Measurements from ENCODE around the gene TOP3A. TPM values are rescaled to one million over a fixed set of nuclear protein-coding genes. Genes with fewer than 3 reads are reported as not detected.

The TOP3A gene
- total and polyA plus RNA-seq, 12 donors, result 8.2 to 15.6 (median 12.4) TPM

DNA sequence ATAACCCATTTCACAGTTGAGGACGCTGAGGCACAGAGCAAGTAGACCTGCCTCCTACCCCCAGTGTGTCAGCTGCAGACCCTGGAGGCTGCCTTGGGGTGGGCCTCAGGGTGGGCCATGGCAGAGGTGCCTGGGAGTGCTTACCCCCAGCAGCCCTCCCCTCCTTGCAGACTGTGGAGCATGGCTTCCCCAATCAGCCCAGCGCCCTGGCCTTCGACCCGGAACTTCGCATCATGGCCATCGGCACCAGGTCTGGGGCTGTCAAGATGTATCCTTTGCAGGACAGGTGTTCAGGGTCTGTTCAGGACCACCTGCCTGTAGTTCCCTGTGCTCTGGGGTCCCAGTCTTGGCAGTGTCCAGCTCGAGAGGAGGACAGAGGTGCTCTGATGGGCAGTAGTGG, 85.0 kb downstream of the TOP3A start:
- WGBS, 2 donors, result 94 to 96% methylated on average over 7 of the region's 7 CpGs
- H3K4me1 ChIP-seq, result peaks cover 10 to 18% (median 14%) of the 10 kb centered on the region in 9 donors

DNA sequence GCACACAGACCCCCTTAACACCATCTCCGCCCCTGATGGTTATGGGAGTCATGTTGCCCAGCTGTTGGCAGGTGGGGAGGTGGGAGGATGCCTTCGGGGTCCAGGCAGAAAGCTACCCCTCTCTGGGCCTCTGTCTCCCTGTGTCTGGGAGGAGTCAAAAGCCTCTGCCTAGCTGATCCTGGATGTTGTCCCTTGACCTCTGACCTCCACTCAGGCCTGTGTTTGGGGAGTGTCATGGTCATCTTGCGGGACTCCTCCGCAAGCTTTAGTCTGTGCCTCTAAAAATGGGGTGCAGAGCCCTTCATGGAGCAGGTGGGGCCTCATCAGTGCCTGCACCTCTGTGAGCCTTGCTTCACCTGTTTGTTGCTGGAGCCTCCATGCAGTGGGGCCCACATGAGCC, 85.5 kb downstream of the TOP3A start:
- no peak overlapping the region for H3K27ac ChIP-seq
- WGBS, 2 donors, result 85 to 89% methylated on average over 4 of the region's 4 CpGs
- no peak overlapping the region for H3K4me3 ChIP-seq
- H3K27me3 ChIP-seq, result no peaks in the 10 kb centered on the region
- no peaks in the 10 kb centered on the region for H3K9me3 ChIP-seq
- TF ChIP-seq, protein P1, sequence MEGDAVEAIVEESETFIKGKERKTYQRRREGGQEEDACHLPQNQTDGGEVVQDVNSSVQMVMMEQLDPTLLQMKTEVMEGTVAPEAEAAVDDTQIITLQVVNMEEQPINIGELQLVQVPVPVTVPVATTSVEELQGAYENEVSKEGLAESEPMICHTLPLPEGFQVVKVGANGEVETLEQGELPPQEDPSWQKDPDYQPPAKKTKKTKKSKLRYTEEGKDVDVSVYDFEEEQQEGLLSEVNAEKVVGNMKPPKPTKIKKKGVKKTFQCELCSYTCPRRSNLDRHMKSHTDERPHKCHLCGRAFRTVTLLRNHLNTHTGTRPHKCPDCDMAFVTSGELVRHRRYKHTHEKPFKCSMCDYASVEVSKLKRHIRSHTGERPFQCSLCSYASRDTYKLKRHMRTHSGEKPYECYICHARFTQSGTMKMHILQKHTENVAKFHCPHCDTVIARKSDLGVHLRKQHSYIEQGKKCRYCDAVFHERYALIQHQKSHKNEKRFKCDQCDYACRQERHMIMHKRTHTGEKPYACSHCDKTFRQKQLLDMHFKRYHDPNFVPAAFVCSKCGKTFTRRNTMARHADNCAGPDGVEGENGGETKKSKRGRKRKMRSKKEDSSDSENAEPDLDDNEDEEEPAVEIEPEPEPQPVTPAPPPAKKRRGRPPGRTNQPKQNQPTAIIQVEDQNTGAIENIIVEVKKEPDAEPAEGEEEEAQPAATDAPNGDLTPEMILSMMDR (IDR thresholded peaks at IDR 0.05), result no peak
- peaks cover 11 to 23% (median 19%) of the 10 kb centered on the region in 9 donors for H3K4me1 ChIP-seq
- no peak for DNase-seq
- H3K36me3 ChIP-seq, result peaks cover 0 to 24% (median 4%) of the 10 kb centered on the region in 9 donors
- intact Hi-C loops (cut with DNase I), result loop anchor here in 3 of 10 donors (5.0 to 10.0 kb wide), 2 partner anchors 86 to 88 kb away; partner anchors contain the start of genes SMCR8 (in 3 of the 3) and TOP3A (in 2 of the 3)
- no peak for ATAC-seq

More for the DNA sequence above, 85.0 kb downstream of the TOP3A start:
- ATAC-seq (no peak), DNase-seq (no peak)
- no peaks in the 10 kb centered on the region for H3K9me3 ChIP-seq
- H3K27me3 ChIP-seq, result no peaks in the 10 kb centered on the region
- no peak overlapping the region for H3K27ac ChIP-seq
- no peak overlapping the region for H3K4me3 ChIP-seq
- intact Hi-C loops (cut with DNase I), result loop anchor here in 3 of 10 donors (5.0 to 10.0 kb wide), 2 partner anchors 85 to 88 kb away; partner anchors contain the start of genes SMCR8 (in 3 of the 3) and TOP3A (in 2 of the 3)
- H3K36me3 ChIP-seq, result peaks cover 0 to 29% (median 4%) of the 10 kb centered on the region in 9 donors
- TF ChIP-seq, protein P1 (IDR thresholded peaks at IDR 0.05), result no peak

- ATAC-seq (no peak), DNase-seq (no peak)
- Histone ChIP-seq H3K4me3 (no peak overlapping the region), H3K36me3 (peaks cover 0 to 13% (median 0%) of the 10 kb centered on the region in 9 donors), H3K27ac (no peak overlapping the region), H3K4me1 (peaks cover 11 to 29% (median 20%) of the 10 kb centered on the region in 9 donors), H3K27me3 (no peaks in the 10 kb centered on the region), H3K9me3 (no peaks in the 10 kb centered on the region)
- intact Hi-C loops (cut with DNase I), result loop anchor here in 3 of 10 donors (5.0 to 10.0 kb wide), 2 partner anchors 87 to 89 kb away; partner anchors contain the start of genes SMCR8 (in 3 of the 3) and TOP3A (in 2 of the 3)
- 92% methylated on average over 10 of the region's 10 CpGs for WGBS, 2 donors
- TF ChIP-seq, protein P1 (IDR thresholded peaks at IDR 0.05), result no peak
Measured at GRCh38 chr17:18228176-18228682, 86.6 kb downstream of the TOP3A start.

DNA sequence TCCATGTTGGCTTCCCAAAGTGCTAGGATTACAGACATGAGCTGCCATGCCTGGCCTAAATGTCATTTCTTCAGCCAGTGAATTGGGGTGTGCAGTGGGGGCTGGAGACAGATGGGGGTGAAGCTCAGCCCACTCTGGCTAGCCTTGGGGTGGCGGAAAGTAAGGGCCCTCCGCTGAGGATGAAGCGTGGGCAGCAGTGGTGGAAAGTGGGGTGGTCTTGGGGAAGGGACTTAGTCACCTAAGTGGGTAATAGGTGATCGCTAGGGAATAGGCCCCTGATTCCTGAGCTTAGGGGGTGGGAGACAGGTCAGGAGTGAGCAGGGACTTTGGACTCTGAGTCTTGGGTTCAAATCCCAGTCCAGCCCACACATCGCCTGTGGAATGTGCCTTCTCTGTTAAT, 87.2 kb downstream of the TOP3A start:
- intact Hi-C loops (cut with DNase I), result loop anchor here in 3 of 10 donors (5.0 to 10.0 kb wide), 2 partner anchors 87 to 90 kb away; partner anchors contain the start of genes SMCR8 (in 3 of the 3) and TOP3A (in 2 of the 3)
- Histone ChIP-seq H3K27ac (no peak overlapping the region), H3K9me3 (no peaks in the 10 kb centered on the region), H3K4me1 (peaks cover 11 to 29% (median 20%) of the 10 kb centered on the region in 9 donors), H3K36me3 (peaks cover 0 to 7% (median 0%) of the 10 kb centered on the region in 9 donors), H3K27me3 (no peaks in the 10 kb centered on the region), H3K4me3 (no peak overlapping the region)
- no peak for DNase-seq
- TF ChIP-seq, protein P1 (IDR thresholded peaks at IDR 0.05), result no peak
- WGBS, 2 donors, result 96 to 97% methylated on average over 5 of the region's 5 CpGs
- ATAC-seq, result no peak
